ENCODE data around the gene PLAC8L1. TPM values are rescaled to one million over a fixed set of nuclear protein-coding genes. Genes with fewer than 3 reads are reported as not detected.

The PLAC8L1 gene
- total and polyA plus RNA-seq, 2 donors = 0.24 to 1.5 TPM

DNA sequence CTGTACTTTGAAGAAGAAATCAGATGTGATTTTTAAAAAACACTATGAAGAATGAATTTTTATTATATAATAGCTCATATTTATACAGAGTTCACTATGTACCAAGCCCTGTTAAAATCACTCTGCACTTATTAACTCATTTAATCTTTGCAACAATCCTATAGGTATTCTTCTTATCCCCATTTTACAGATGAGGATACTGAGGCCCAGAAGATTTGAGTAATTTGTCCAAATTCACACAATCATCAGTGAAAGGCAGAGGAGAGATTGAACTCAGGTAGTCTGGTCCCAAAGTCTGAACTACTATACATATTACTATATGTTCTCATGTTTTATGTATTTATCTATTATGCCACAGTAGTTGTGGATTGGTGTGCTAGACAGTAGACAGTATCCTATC, 16.1 kb downstream of the PLAC8L1 start:
- no peaks in the 10 kb centered on the region for H3K27me3 ChIP-seq (ENCODE audit: control insufficient read depth in 2 of 2, insufficient read depth in 1 of 2, low read length in 1 of 2)
- H3K9me3 ChIP-seq (ENCODE audit: control insufficient read depth in 2 of 2, insufficient read depth in 1 of 2, low read length in 1 of 2) = no peaks in the 10 kb centered on the region
- DNase-seq (ENCODE audit: low read depth in 6 of 9, low spot score in 9 of 9) = no peak
- H3K4me1 ChIP-seq (ENCODE audit: control insufficient read depth in 2 of 2, insufficient read depth in 2 of 2, low read length in 2 of 2) = no peaks in the 10 kb centered on the region
- H3K27ac ChIP-seq (ENCODE audit: low read depth in 1 of 2, low read length in 1 of 2) = no peak overlapping the region
- H3K36me3 ChIP-seq (ENCODE audit: control insufficient read depth in 2 of 2, insufficient read depth in 2 of 2, low read length in 1 of 2) = no peaks in the 10 kb centered on the region
- H3K4me3 ChIP-seq (ENCODE audit: low read length in 2 of 2) = no peak overlapping the region

DNA sequence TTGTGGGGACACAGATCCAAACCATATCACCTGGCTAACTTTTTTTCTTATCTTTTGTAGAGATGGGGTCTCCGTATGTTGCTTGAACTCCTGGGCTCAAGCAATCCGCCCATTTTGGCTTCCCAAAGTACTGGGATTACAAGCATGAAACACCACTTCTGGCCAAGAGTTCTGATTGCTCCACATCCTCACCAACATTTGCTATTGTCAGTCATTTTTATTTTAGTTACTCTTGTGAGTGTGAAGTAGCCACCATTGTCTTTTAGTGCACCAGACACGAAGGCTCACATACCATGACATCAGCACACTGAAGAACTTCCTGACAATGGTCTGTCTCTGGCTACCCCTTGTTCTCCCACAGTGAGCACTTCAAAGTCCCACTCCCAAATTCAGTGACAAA, 17.3 kb downstream of the PLAC8L1 start:
- no peak overlapping the region for H3K27ac ChIP-seq (ENCODE audit: low read depth in 1 of 2, low read length in 1 of 2)
- 96% methylated on average over 3 of the region's 3 CpGs for WGBS
- H3K36me3 ChIP-seq (ENCODE audit: control insufficient read depth in 2 of 2, insufficient read depth in 2 of 2, low read length in 1 of 2) = no peaks in the 10 kb centered on the region
- DNase-seq (ENCODE audit: low read depth in 6 of 9, low spot score in 9 of 9) = no peak
- no peaks in the 10 kb centered on the region for H3K4me1 ChIP-seq (ENCODE audit: control insufficient read depth in 2 of 2, insufficient read depth in 2 of 2, low read length in 2 of 2)
- no peaks in the 10 kb centered on the region for H3K27me3 ChIP-seq (ENCODE audit: control insufficient read depth in 2 of 2, insufficient read depth in 1 of 2, low read length in 1 of 2)
- no peaks in the 10 kb centered on the region for H3K9me3 ChIP-seq (ENCODE audit: control insufficient read depth in 2 of 2, insufficient read depth in 1 of 2, low read length in 1 of 2)
- no peak overlapping the region for H3K4me3 ChIP-seq (ENCODE audit: low read length in 2 of 2)

DNA sequence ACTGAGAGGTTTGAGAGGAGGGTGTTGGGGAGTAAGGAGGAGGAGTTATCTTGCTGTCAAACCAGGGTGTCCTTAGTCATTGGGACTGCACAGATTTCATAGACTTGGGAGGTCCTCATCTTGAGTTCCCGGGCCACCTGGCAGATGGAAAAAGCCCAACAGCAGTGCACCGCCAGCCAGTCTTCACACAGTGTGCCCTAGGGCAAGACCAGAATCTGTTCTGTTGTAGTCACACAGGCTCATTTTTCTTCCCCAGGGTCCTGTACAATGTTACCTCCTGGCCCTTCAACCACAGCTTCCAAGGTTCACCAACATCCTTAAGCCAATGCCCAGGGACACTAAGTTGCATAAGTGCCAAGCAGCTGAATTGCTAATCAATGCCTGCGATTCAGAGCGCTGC, 21.0 kb downstream of the PLAC8L1 start:
- over 99% methylated on average over 4 of the region's 4 CpGs for WGBS
- no peak for DNase-seq (ENCODE audit: low read depth in 6 of 9, low spot score in 9 of 9)

DNA sequence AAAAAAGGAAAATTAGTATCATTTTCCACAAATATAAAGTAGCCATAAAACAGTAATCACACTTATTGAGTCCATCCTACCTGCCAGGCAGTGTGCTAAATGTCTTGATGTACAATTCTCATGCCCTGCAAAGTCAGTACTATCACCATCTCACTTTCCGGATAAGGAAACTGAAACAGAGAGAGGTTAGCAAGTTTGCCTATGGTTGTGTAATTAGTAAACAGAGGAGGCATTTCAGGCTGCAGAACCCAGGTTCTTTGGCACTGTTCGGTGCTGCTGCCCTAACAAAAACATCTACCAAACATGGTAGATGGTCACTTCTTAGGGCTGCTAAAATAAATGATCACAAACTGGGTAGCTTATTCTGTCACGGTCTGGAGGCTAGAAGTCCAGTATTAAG, 22.6 kb downstream of the PLAC8L1 start:
- H3K9me3 ChIP-seq (ENCODE audit: control insufficient read depth in 2 of 2, insufficient read depth in 1 of 2, low read length in 1 of 2) = no peaks in the 10 kb centered on the region
- no peak overlapping the region for H3K4me3 ChIP-seq (ENCODE audit: low read length in 2 of 2)
- 97% methylated on average over 3 of the region's 3 CpGs for WGBS
- H3K36me3 ChIP-seq (ENCODE audit: control insufficient read depth in 2 of 2, insufficient read depth in 2 of 2, low read length in 1 of 2) = no peaks in the 10 kb centered on the region
- H3K27me3 ChIP-seq (ENCODE audit: control insufficient read depth in 2 of 2, insufficient read depth in 1 of 2, low read length in 1 of 2) = no peaks in the 10 kb centered on the region
- no peak overlapping the region for H3K27ac ChIP-seq (ENCODE audit: low read depth in 1 of 2, low read length in 1 of 2)
- no peak for DNase-seq (ENCODE audit: low read depth in 6 of 9, low spot score in 9 of 9)
- peaks cover 0 to 2% of the 10 kb centered on the region in 2 donors for H3K4me1 ChIP-seq (ENCODE audit: control insufficient read depth in 2 of 2, insufficient read depth in 2 of 2, low read length in 2 of 2)

More for the DNA sequence above, 21.0 kb downstream of the PLAC8L1 start:
- no peaks in the 10 kb centered on the region for H3K9me3 ChIP-seq (ENCODE audit: control insufficient read depth in 2 of 2, insufficient read depth in 1 of 2, low read length in 1 of 2)
- no peak overlapping the region for H3K4me3 ChIP-seq (ENCODE audit: low read length in 2 of 2)
- no peaks in the 10 kb centered on the region for H3K27me3 ChIP-seq (ENCODE audit: control insufficient read depth in 2 of 2, insufficient read depth in 1 of 2, low read length in 1 of 2)
- H3K27ac ChIP-seq (ENCODE audit: low read depth in 1 of 2, low read length in 1 of 2) = no peak overlapping the region
- H3K4me1 ChIP-seq (ENCODE audit: control insufficient read depth in 2 of 2, insufficient read depth in 2 of 2, low read length in 2 of 2) = peaks cover 0 to 2% of the 10 kb centered on the region in 2 donors
- no peaks in the 10 kb centered on the region for H3K36me3 ChIP-seq (ENCODE audit: control insufficient read depth in 2 of 2, insufficient read depth in 2 of 2, low read length in 1 of 2)

DNA sequence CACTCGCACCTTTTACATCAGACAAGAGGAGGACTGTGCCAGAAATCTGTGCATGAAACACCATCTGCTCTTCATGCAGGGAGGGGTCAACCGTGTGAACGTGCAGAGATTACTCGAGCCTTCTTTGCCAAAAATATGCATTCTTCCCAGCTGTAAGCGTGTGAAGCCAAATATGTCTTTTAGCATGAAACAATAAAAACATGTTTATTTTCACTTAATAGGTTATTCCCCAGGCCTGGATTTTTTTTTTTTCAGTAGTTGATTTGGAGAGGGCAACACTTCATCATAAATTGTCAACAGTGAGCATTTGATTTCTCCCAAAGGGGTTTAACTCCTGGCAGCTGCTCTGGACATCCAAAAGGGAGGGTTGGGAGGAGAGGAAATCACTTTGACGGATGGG, 23.8 kb downstream of the PLAC8L1 start:
- DNase-seq (ENCODE audit: low read depth in 6 of 9, low spot score in 9 of 9) = no peak
- no peaks in the 10 kb centered on the region for H3K36me3 ChIP-seq (ENCODE audit: control insufficient read depth in 2 of 2, insufficient read depth in 2 of 2, low read length in 1 of 2)
- no peak overlapping the region for H3K27ac ChIP-seq (ENCODE audit: low read depth in 1 of 2, low read length in 1 of 2)
- peaks cover 0 to 2% of the 10 kb centered on the region in 2 donors for H3K4me1 ChIP-seq (ENCODE audit: control insufficient read depth in 2 of 2, insufficient read depth in 2 of 2, low read length in 2 of 2)
- no peaks in the 10 kb centered on the region for H3K27me3 ChIP-seq (ENCODE audit: control insufficient read depth in 2 of 2, insufficient read depth in 1 of 2, low read length in 1 of 2)
- H3K9me3 ChIP-seq (ENCODE audit: control insufficient read depth in 2 of 2, insufficient read depth in 1 of 2, low read length in 1 of 2) = no peaks in the 10 kb centered on the region
- WGBS = 94% methylated on average over 6 of the region's 6 CpGs
- H3K4me3 ChIP-seq (ENCODE audit: low read length in 2 of 2) = no peak overlapping the region

DNA sequence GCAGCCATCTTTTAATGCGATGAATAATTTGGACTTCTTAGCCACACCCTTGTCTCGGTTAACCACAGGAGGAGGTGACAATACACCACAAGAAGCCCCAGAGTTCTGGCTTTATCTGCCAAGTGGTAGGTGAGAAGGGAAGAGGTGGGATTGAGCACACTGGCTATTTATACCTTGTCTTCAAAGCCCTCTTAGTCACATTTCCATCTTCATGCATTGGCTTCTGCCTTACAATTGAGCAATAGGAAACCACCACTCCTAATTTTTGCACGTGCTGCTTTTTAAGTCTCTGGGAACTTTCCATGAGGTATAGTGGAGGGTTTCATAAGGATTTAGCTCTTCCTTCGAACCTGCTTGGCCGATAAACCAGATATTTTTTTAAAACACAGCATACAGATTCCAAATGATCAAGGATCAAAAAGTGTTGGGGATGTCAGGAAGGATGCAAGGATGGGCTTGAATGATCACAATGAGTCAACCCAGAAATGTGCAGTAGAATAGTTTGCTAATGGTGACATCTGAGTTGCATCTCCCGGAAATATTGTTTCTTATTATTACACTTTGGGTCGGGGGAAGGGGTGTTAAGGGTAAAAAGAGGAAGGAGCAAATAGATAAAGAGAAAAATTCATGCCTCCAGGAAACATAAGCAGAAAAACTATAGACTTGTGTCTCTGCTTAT, 25.5 kb downstream of the PLAC8L1 start:
- H3K27me3 ChIP-seq (ENCODE audit: control insufficient read depth in 2 of 2, insufficient read depth in 1 of 2, low read length in 1 of 2) = no peaks in the 10 kb centered on the region
- no peak overlapping the region for H3K4me3 ChIP-seq (ENCODE audit: low read length in 2 of 2)
- H3K27ac ChIP-seq (ENCODE audit: low read depth in 1 of 2, low read length in 1 of 2) = no peak overlapping the region
- no peaks in the 10 kb centered on the region for H3K9me3 ChIP-seq (ENCODE audit: control insufficient read depth in 2 of 2, insufficient read depth in 1 of 2, low read length in 1 of 2)
- H3K4me1 ChIP-seq (ENCODE audit: control insufficient read depth in 2 of 2, insufficient read depth in 2 of 2, low read length in 2 of 2) = peaks cover 0 to 2% of the 10 kb centered on the region in 2 donors
- no peak for DNase-seq (ENCODE audit: low read depth in 6 of 9, low spot score in 9 of 9)
- 42% methylated on average over 7 of the region's 7 CpGs for WGBS
- no peaks in the 10 kb centered on the region for H3K36me3 ChIP-seq (ENCODE audit: control insufficient read depth in 2 of 2, insufficient read depth in 2 of 2, low read length in 1 of 2)

DNA sequence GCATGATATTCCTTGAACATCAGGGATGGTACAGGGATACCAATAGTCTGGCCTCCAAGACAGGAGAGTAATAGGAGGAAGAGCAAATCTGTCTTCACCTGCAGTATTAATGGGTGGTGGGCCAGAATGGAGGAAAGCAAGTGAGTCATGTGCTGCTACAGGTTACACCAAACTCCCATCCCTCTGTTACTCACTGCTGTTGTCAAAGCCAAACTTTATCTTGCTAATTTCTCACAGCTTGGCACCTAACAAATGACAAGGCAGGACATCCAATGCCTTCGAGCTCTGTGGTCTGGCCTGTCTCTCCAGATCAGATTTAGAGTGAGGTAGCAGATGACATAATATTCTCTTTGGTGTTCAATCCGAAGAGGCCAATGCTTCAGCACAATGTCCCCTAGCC, 26.8 kb downstream of the PLAC8L1 start:
- Histone ChIP-seq H3K27me3 (ENCODE audit: control insufficient read depth in 2 of 2, insufficient read depth in 1 of 2, low read length in 1 of 2) (no peaks in the 10 kb centered on the region), H3K9me3 (ENCODE audit: control insufficient read depth in 2 of 2, insufficient read depth in 1 of 2, low read length in 1 of 2) (no peaks in the 10 kb centered on the region), H3K36me3 (ENCODE audit: control insufficient read depth in 2 of 2, insufficient read depth in 2 of 2, low read length in 1 of 2) (no peaks in the 10 kb centered on the region), H3K27ac (ENCODE audit: low read depth in 1 of 2, low read length in 1 of 2) (no peak overlapping the region), H3K4me1 (ENCODE audit: control insufficient read depth in 2 of 2, insufficient read depth in 2 of 2, low read length in 2 of 2) (peaks cover 0 to 2% of the 10 kb centered on the region in 2 donors), H3K4me3 (ENCODE audit: low read length in 2 of 2) (no peak overlapping the region)
- WGBS = 89% methylated on average over 2 of the region's 2 CpGs
- DNase-seq (ENCODE audit: low read depth in 6 of 9, low spot score in 9 of 9) = no peak

DNA sequence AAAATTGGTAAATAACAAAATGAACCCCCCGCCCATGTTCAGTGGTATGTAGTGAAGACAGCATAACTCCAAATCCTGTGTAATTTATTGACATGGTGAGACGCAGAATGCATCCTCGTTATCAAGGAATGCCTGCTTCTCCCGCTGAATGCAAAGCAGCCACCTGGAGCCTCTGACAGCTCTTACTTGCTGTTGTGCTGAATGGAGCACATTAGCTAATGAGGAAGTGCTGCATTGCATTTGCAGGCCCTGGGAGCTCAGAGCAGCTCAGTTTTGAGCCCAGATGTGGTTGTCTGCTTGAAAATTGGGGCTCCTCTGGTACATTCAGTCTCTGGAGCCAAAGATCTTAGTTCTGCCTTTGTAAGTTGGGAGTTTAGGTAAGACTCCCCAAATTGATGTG, 28.9 kb downstream of the PLAC8L1 start:
- Histone ChIP-seq H3K27ac (ENCODE audit: low read depth in 1 of 2, low read length in 1 of 2) (no peak overlapping the region), H3K27me3 (ENCODE audit: control insufficient read depth in 2 of 2, insufficient read depth in 1 of 2, low read length in 1 of 2) (no peaks in the 10 kb centered on the region), H3K36me3 (ENCODE audit: control insufficient read depth in 2 of 2, insufficient read depth in 2 of 2, low read length in 1 of 2) (no peaks in the 10 kb centered on the region), H3K9me3 (ENCODE audit: control insufficient read depth in 2 of 2, insufficient read depth in 1 of 2, low read length in 1 of 2) (no peaks in the 10 kb centered on the region), H3K4me3 (ENCODE audit: low read length in 2 of 2) (no peak overlapping the region), H3K4me1 (ENCODE audit: control insufficient read depth in 2 of 2, insufficient read depth in 2 of 2, low read length in 2 of 2) (no peaks in the 10 kb centered on the region)
- WGBS = 77% methylated on average over 4 of the region's 4 CpGs
- no peak for DNase-seq (ENCODE audit: low read depth in 6 of 9, low spot score in 9 of 9)

DNA sequence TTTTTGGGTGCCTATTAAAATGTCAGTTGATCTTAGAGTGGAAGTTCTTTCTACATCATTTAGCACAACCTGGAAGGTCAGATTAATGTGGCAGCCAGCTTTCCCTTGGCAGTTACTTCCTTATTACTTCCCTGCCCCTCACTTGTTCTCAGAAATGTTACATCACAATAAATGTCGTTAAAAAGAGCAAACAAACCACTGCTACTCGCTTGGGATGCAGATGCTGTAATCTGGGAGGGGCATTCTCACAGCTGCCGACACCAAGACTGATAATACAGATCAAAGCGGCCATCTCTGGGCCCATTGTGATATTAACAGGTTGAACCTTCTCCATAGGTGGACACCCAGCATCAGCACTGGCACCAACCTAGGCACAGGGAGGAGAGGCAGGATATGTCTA, 29.3 kb downstream of the PLAC8L1 start:
- Histone ChIP-seq H3K4me3 (ENCODE audit: low read length in 2 of 2) (no peak overlapping the region), H3K27ac (ENCODE audit: low read depth in 1 of 2, low read length in 1 of 2) (no peak overlapping the region), H3K4me1 (ENCODE audit: control insufficient read depth in 2 of 2, insufficient read depth in 2 of 2, low read length in 2 of 2) (no peaks in the 10 kb centered on the region), H3K36me3 (ENCODE audit: control insufficient read depth in 2 of 2, insufficient read depth in 2 of 2, low read length in 1 of 2) (no peaks in the 10 kb centered on the region), H3K27me3 (ENCODE audit: control insufficient read depth in 2 of 2, insufficient read depth in 1 of 2, low read length in 1 of 2) (no peaks in the 10 kb centered on the region), H3K9me3 (ENCODE audit: control insufficient read depth in 2 of 2, insufficient read depth in 1 of 2, low read length in 1 of 2) (no peaks in the 10 kb centered on the region)
- no peak for DNase-seq (ENCODE audit: low read depth in 6 of 9, low spot score in 9 of 9)
- 53% methylated on average over 4 of the region's 4 CpGs for WGBS

All from thymus (tissue), 11 donors.